HepG2 (cell line): ENCODE results near the gene FAM156A. TPM values are rescaled to one million over a fixed set of nuclear protein-coding genes. Genes with fewer than 3 reads are reported as not detected.
A peak's percentile ranks its signal among the peaks of the same experiment; 100 is the strongest.

Experiments used
- ASH2L ChIP-seq: fragments of 300-600, 200-600 bp; sonication (generic); IDR thresholded peaks from 2 replicates; pipeline ENCODE4 v1.7.0; 2017; ENCODE audit warnings: low read depth, mild to moderate bottlenecking, moderate library complexity, mixed read lengths, low read length; ENCODE audit not compliant: insufficient read length
- ATAD3A ChIP-seq: sonication (generic); formaldehyde crosslinking; IDR thresholded peaks from 2 replicates; pipeline ENCODE4 v1.4.0; 2020; ENCODE audit warnings: missing genetic modification reagents
- DR1 ChIP-seq: sonication (generic); formaldehyde crosslinking; IDR thresholded peaks from 2 replicates; pipeline ENCODE4 v1.8.0; 2021; ENCODE audit warnings: mild to moderate bottlenecking, missing genetic modification reagents, inconsistent platforms
- HNRNPLL ChIP-seq: fragments of 200-400 bp; formaldehyde crosslinking; IDR thresholded peaks from 2 replicates; pipeline ENCODE4 v1.6.1; 2017; ENCODE audit warnings: mild to moderate bottlenecking, low read depth, low read length; ENCODE audit not compliant: poor library complexity, severe bottlenecking
- KAT8 ChIP-seq: IDR thresholded peaks from 2 replicates; pipeline ENCODE4 v1.6.1; 2016; ENCODE audit warnings: missing genetic modification reagents, missing compliant biosample characterization
- POLR2A ChIP-seq, 2 experiments: IDR thresholded peaks; 2 replicates each; pipeline ENCODE4 v1.6.1; 2011; ENCODE audit warnings: low read depth in 2 of 2, low read length in 2 of 2, mild to moderate bottlenecking in 1 of 2, moderate library complexity in 1 of 2; ENCODE audit not compliant: insufficient read depth in 1 of 2
- PPARG ChIP-seq: conservative IDR thresholded peaks from 2 replicates; pipeline ENCODE4 v1.6.1; 2016; ENCODE audit warnings: missing biosample characterization, missing genetic modification reagents
- RBM22 ChIP-seq: fragments of 200-400 bp; formaldehyde crosslinking; optimal IDR thresholded peaks from 2 replicates; pipeline ENCODE3; 2017; ENCODE audit warnings: mild to moderate bottlenecking, low read length, moderate library complexity
- TFAP4 ChIP-seq: sonication (generic); IDR thresholded peaks from 2 replicates; pipeline ENCODE4 v1.6.1; 2016; ENCODE audit warnings: low read depth, borderline replicate concordance
- THAP11 ChIP-seq: IDR thresholded peaks from 2 replicates; pipeline ENCODE4 v1.6.1; 2016; ENCODE audit warnings: missing biosample characterization, missing genetic modification reagents
- YEATS2 ChIP-seq: sonication (generic); formaldehyde crosslinking; IDR thresholded peaks from 2 replicates; pipeline ENCODE4 v1.4.0; 2020; ENCODE audit warnings: missing genetic modification reagents, borderline replicate concordance
- ZBTB33 ChIP-seq: sonication (generic); formaldehyde crosslinking; IDR thresholded peaks from 2 replicates; pipeline ENCODE4 v1.4.0; 2020; ENCODE audit warnings: missing genetic modification reagents
- ZBTB42 ChIP-seq: sonication (generic); formaldehyde crosslinking; IDR thresholded peaks from 2 replicates; pipeline ENCODE4 v1.5.0; 2020; ENCODE audit warnings: mild to moderate bottlenecking, missing genetic modification reagents
- ZNF160 ChIP-seq: sonication (generic); formaldehyde crosslinking; IDR thresholded peaks from 2 replicates; pipeline ENCODE4 v1.8.0; 2022; ENCODE audit warnings: mild to moderate bottlenecking, inconsistent platforms, missing genetic modification reagents
- ZNF253 ChIP-seq: sonication (generic); formaldehyde crosslinking; IDR thresholded peaks from 2 replicates; pipeline ENCODE4 v1.8.0; 2022; ENCODE audit warnings: mild to moderate bottlenecking, missing genetic modification reagents, borderline replicate concordance
- ZNF329 ChIP-seq: sonication (generic); formaldehyde crosslinking; IDR thresholded peaks from 2 replicates; pipeline ENCODE4 v1.9.0; 2021; ENCODE audit warnings: low read depth, mild to moderate bottlenecking, missing genetic modification reagents
- ZNF430 ChIP-seq: sonication (generic); formaldehyde crosslinking; IDR thresholded peaks from 2 replicates; pipeline ENCODE4 v1.9.0; 2021; ENCODE audit warnings: mild to moderate bottlenecking, missing genetic modification reagents
- ZNF451 ChIP-seq: sonication (generic); formaldehyde crosslinking; IDR thresholded peaks from 2 replicates; pipeline ENCODE4 v1.5.0; 2020; ENCODE audit warnings: mild to moderate bottlenecking, missing genetic modification reagents
- ZNF546 ChIP-seq: sonication (generic); formaldehyde crosslinking; conservative IDR thresholded peaks from 2 replicates; pipeline ENCODE4 v1.8.1; 2023; ENCODE audit warnings: mild to moderate bottlenecking, missing genetic modification reagents
- ZNF572 ChIP-seq: sonication (generic); formaldehyde crosslinking; IDR thresholded peaks from 2 replicates; pipeline ENCODE4 v1.5.1; 2020; ENCODE audit warnings: mild to moderate bottlenecking, missing genetic modification reagents
- ZNF746 ChIP-seq: sonication (generic); formaldehyde crosslinking; IDR thresholded peaks from 2 replicates; pipeline ENCODE4 v1.8.0; 2022; ENCODE audit warnings: mild to moderate bottlenecking, missing genetic modification reagents
- ZNF776 ChIP-seq: sonication (generic); formaldehyde crosslinking; IDR thresholded peaks from 2 replicates; pipeline ENCODE4 v1.4.0; 2020; ENCODE audit warnings: mild to moderate bottlenecking, missing genetic modification reagents
- polyA plus RNA-seq, 8 experiments: library from polyadenylated mRNA; depleted of rRNA in 3 of 8; stranded (reverse) in 7 of 8; unstranded in 1 of 8; fragments of >200 nt; fragmentation: Illumina TruSeq in 4 of 8; extraction: Trizol in 4 of 8; gene quantifications; 2 replicates each; pipeline versions ENCODE4 v1.2.1 to v1.2.3, GENCODE V29; 2011 to 2016; ENCODE audit warnings: low read depth in 4 of 8, missing spikeins in 1 of 8, mixed read lengths in 1 of 8; ENCODE audit not compliant: insufficient read depth in 1 of 8
- total RNA-seq, 5 experiments: library from RNA; depleted of rRNA; stranded (reverse); fragments of >200 nt; fragmentation: Illumina TruSeq; extraction: Trizol; gene quantifications; 2 replicates each; pipeline ENCODE4 v1.2.3, GENCODE V29; 2016; ENCODE audit warnings: low read depth in 1 of 5
- TF ChIP-seq, protein P1 (sequence below): IDR thresholded peaks from 2 replicates; pipeline ENCODE4 v1.4.0; 2020; ENCODE audit warnings: mild to moderate bottlenecking, missing genetic modification reagents
- TF ChIP-seq, protein P2 (sequence below): sonication (generic); formaldehyde crosslinking; IDR thresholded peaks from 2 replicates; pipeline ENCODE4 v1.5.0; 2020; ENCODE audit warnings: missing genetic modification reagents

Gene FAM156A
- total and polyA plus RNA-seq, 2 of the 13 experiments (the other 11 are each of a cell fraction or from before 2014, with no cell fraction given), result 15.4 to 53.8 TPM

- TF ChIP-seq, protein P1, sequence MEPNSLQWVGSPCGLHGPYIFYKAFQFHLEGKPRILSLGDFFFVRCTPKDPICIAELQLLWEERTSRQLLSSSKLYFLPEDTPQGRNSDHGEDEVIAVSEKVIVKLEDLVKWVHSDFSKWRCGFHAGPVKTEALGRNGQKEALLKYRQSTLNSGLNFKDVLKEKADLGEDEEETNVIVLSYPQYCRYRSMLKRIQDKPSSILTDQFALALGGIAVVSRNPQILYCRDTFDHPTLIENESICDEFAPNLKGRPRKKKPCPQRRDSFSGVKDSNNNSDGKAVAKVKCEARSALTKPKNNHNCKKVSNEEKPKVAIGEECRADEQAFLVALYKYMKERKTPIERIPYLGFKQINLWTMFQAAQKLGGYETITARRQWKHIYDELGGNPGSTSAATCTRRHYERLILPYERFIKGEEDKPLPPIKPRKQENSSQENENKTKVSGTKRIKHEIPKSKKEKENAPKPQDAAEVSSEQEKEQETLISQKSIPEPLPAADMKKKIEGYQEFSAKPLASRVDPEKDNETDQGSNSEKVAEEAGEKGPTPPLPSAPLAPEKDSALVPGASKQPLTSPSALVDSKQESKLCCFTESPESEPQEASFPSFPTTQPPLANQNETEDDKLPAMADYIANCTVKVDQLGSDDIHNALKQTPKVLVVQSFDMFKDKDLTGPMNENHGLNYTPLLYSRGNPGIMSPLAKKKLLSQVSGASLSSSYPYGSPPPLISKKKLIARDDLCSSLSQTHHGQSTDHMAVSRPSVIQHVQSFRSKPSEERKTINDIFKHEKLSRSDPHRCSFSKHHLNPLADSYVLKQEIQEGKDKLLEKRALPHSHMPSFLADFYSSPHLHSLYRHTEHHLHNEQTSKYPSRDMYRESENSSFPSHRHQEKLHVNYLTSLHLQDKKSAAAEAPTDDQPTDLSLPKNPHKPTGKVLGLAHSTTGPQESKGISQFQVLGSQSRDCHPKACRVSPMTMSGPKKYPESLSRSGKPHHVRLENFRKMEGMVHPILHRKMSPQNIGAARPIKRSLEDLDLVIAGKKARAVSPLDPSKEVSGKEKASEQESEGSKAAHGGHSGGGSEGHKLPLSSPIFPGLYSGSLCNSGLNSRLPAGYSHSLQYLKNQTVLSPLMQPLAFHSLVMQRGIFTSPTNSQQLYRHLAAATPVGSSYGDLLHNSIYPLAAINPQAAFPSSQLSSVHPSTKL, result no peak
- TF ChIP-seq KAT8, result peak; percentile 63; the same call in 1 of the 2 replicates
- no peak for TF ChIP-seq ATAD3A (CRISPR knock-in tag)
- no peak for TF ChIP-seq ZNF746
- TF ChIP-seq ZNF160, result no peak
- peak; percentile 78 for TF ChIP-seq ASH2L
- TF ChIP-seq, protein P2, sequence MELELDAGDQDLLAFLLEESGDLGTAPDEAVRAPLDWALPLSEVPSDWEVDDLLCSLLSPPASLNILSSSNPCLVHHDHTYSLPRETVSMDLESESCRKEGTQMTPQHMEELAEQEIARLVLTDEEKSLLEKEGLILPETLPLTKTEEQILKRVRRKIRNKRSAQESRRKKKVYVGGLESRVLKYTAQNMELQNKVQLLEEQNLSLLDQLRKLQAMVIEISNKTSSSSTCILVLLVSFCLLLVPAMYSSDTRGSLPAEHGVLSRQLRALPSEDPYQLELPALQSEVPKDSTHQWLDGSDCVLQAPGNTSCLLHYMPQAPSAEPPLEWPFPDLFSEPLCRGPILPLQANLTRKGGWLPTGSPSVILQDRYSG (CRISPR knock-in tag), result no peak
- TF ChIP-seq THAP11 (CRISPR knock-in tag), result peak; percentile 86
- TF ChIP-seq ZNF546 (CRISPR knock-in tag), result no peak
- TF ChIP-seq PPARG (CRISPR knock-in tag), result no peak
- TF ChIP-seq ZBTB33 (CRISPR knock-in tag), result no peak
- no peak for TF ChIP-seq ZNF253
- TF ChIP-seq YEATS2 (CRISPR knock-in tag), result no peak; the same call in 1 of the 2 replicates
- no peak for TF ChIP-seq ZNF776
- TF ChIP-seq HNRNPLL, result peak; percentile 70
- TF ChIP-seq TFAP4, result no peak
- TF ChIP-seq POLR2A (IDR thresholded peaks at IDR 0.05; ENCODE audit: insufficient read depth in 1 of 2, low read depth in 2 of 2, low read length in 2 of 2), result peak in 1 of 2 experiments; percentile 50; a peak in 3 of 4 replicates
- TF ChIP-seq ZNF572 (CRISPR knock-in tag), result no peak
- TF ChIP-seq DR1 (CRISPR knock-in tag), result no peak
- no peak for TF ChIP-seq ZBTB42
- TF ChIP-seq ZNF451 (CRISPR knock-in tag), result no peak
- TF ChIP-seq ZNF430 (CRISPR knock-in tag), result 0 out of 2 replicates have a peak, but pooled peaks have one; percentile 45
- TF ChIP-seq ZNF329 (CRISPR knock-in tag), result no peak
- no peak for TF ChIP-seq RBM22
Observed at GRCh38 chrX:52995135-52995986, 37.0 kb upstream of the FAM156A start (continued).
